Fibroblast of lung (primary cell): Measurements from ENCODE around the gene TUBB1. TPM values are rescaled to one million over a fixed set of nuclear protein-coding genes. Genes with fewer than 3 reads are reported as not detected.

Experiments
- DNase-seq, 2 donors: peaks; one replicate each; pipeline versions ENCODE4 v3.0.0 to v3.0.0-alpha.2; 2010; ENCODE audit warnings: low read depth in 2 of 2
- H2AFZ ChIP-seq: 2 replicates; pipeline ENCODE4 v1.5.1; 2012; ENCODE audit warnings: low read length, control low read depth, inconsistent platforms
- H3K27ac ChIP-seq: 2 replicates; pipeline ENCODE4 v1.5.1; 2011; ENCODE audit warnings: low read length, control low read depth; ENCODE audit not compliant: insufficient read depth
- H3K27me3 ChIP-seq: 2 replicates; pipeline ENCODE4 v1.5.1; 2011; ENCODE audit warnings: mild to moderate bottlenecking, low read length; ENCODE audit not compliant: control insufficient read depth, insufficient read depth
- H3K36me3 ChIP-seq: 2 replicates; pipeline ENCODE4 v1.5.1; 2011; ENCODE audit warnings: low read length; ENCODE audit not compliant: control insufficient read depth, insufficient read depth
- H3K4me1 ChIP-seq: 2 replicates; pipeline ENCODE4 v1.5.1; 2011; ENCODE audit warnings: low read length; ENCODE audit not compliant: control insufficient read depth, insufficient read depth; ENCODE audit errors: extremely low read depth
- H3K4me2 ChIP-seq: 2 replicates; pipeline ENCODE4 v1.5.1; 2011; ENCODE audit warnings: low read length, control low read depth; ENCODE audit not compliant: insufficient read depth; ENCODE audit errors: extremely low read depth
- H3K4me3 ChIP-seq, 4 experiments: fragments of 200-600 bp in 1 of 4; sonication (generic) in 1 of 4; replicated peaks in 1 of 4; 2 replicates each; pipeline ENCODE4 v1.5.1; 2011 to 2016; ENCODE audit warnings: low read length in 4 of 4, low read depth in 3 of 4, mild to moderate bottlenecking in 3 of 4, control low read depth in 2 of 4, inconsistent platforms in 1 of 4, mixed read lengths in 1 of 4; ENCODE audit not compliant: insufficient read depth in 1 of 4; ENCODE audit errors: control extremely low read depth in 1 of 4
- H3K79me2 ChIP-seq: 2 replicates; pipeline ENCODE4 v1.5.1; 2012; ENCODE audit warnings: mild to moderate bottlenecking, low read length, inconsistent platforms; ENCODE audit not compliant: control insufficient read depth, insufficient read depth
- H3K9ac ChIP-seq: 2 replicates; pipeline ENCODE4 v1.5.1; 2011; ENCODE audit warnings: mild to moderate bottlenecking, low read length, control low read depth; ENCODE audit not compliant: insufficient read depth
- H3K9me3 ChIP-seq: 2 replicates; pipeline ENCODE4 v1.5.1; 2012; ENCODE audit warnings: low read depth, low read length; ENCODE audit not compliant: control insufficient read depth, insufficient read depth
- H4K20me1 ChIP-seq: 2 replicates; pipeline ENCODE4 v1.5.1; 2011; ENCODE audit warnings: low read length; ENCODE audit not compliant: control insufficient read depth, insufficient read depth; ENCODE audit errors: extremely low read depth
- CTCF ChIP-seq, 2 donors: IDR thresholded peaks in 1 of 2; conservative IDR thresholded peaks in 1 of 2; 1 replicate in 1 of 2; 2 replicates in 1 of 2; pipeline ENCODE4 v1.5.1; 2011 to 2012; ENCODE audit warnings: low read length in 2 of 2, control low read depth in 1 of 2, inconsistent platforms in 1 of 2, low read depth in 1 of 2, mild to moderate bottlenecking in 1 of 2
- EZH2 ChIP-seq: IDR thresholded peaks from 2 replicates; pipeline ENCODE4 v1.5.1; 2012; ENCODE audit warnings: low read length, control low read depth, mild to moderate bottlenecking; ENCODE audit errors: missing control alignments
- polyA plus RNA-seq, 2 donors: library from polyadenylated mRNA; depleted of rRNA in 1 of 2; stranded (reverse) in 1 of 2; unstranded in 1 of 2; fragments of >200 nt; gene quantifications; 2 replicates each; pipeline ENCODE4 v1.2.1, GENCODE V29; 2011 to 2012; ENCODE audit warnings: missing spikeins in 1 of 2
- total RNA-seq: library from RNA; depleted of rRNA; stranded (reverse); fragments of >200 nt; gene quantifications from 2 replicates; pipeline ENCODE4 v1.2.1, GENCODE V29; 2014

TUBB1 gene
- total and polyA plus RNA-seq, 2 donors (not counting 1 experiment from before 2014, with no cell fraction given), result under 0.01 TPM; not detected in 1

- H3K4me2 ChIP-seq, result peak overlapping the region; percentile 56
These were observed 44.4 kb downstream of the TUBB1 start for GRCh38 chr20:59063358-59064213.

GRCh38 chr20:59064214-59064722 lies 45.0 kb downstream of the TUBB1 start:
- Histone ChIP-seq H3K4me2 (peak overlapping the region; percentile 51), H3K4me3 (peak overlapping the region in 1 of 4 experiments; percentile 10), H3K27me3 (peaks cover 4% of the 10 kb centered on the region), H3K27ac (no peak overlapping the region), H4K20me1 (no peaks in the 10 kb centered on the region), H3K79me2 (no peaks in the 10 kb centered on the region), H3K9ac (no peak overlapping the region), H3K9me3 (no peaks in the 10 kb centered on the region), H2AFZ (no peak overlapping the region), H3K36me3 (no peaks in the 10 kb centered on the region), H3K4me1 (peaks cover 3% of the 10 kb centered on the region)
- TF ChIP-seq CTCF (conservative IDR thresholded peaks at IDR 0.05 in 1 of 2, IDR thresholded peaks at IDR 0.05 in 1 of 2; ENCODE audit: low read depth in 1 of 2, low read length in 2 of 2), result no peak
- no peak for TF ChIP-seq EZH2
- DNase-seq, result no peak

More at GRCh38 chr20:59063358-59064213, 44.4 kb downstream of the TUBB1 start:
- Histone ChIP-seq H4K20me1 (no peaks in the 10 kb centered on the region), H3K79me2 (no peaks in the 10 kb centered on the region), H3K36me3 (no peaks in the 10 kb centered on the region), H3K9me3 (no peaks in the 10 kb centered on the region), H3K9ac (no peak overlapping the region), H3K4me3 (peak overlapping the region in 1 of 4 experiments; percentile 35), H3K27ac (no peak overlapping the region), H3K4me1 (peaks cover 3% of the 10 kb centered on the region), H2AFZ (peak overlapping the region; percentile 37), H3K27me3 (peaks cover 4% of the 10 kb centered on the region)
- TF ChIP-seq CTCF (conservative IDR thresholded peaks at IDR 0.05 in 1 of 2, IDR thresholded peaks at IDR 0.05 in 1 of 2; ENCODE audit: low read depth in 1 of 2, low read length in 2 of 2) (no peak), EZH2 (no peak)
- peak; percentile 75 to 92 for DNase-seq

GRCh38 chr20:59068534-59068933 lies 49.3 kb downstream of the TUBB1 start:
- H3K4me3 ChIP-seq, result no peak overlapping the region
- H3K79me2 ChIP-seq, result no peaks in the 10 kb centered on the region
- no peak for DNase-seq
- no peak overlapping the region for H3K4me2 ChIP-seq
- no peak overlapping the region for H3K27ac ChIP-seq
- peaks cover 4% of the 10 kb centered on the region for H3K27me3 ChIP-seq
- H3K36me3 ChIP-seq, result no peaks in the 10 kb centered on the region
- H3K9me3 ChIP-seq, result no peaks in the 10 kb centered on the region
- TF ChIP-seq CTCF (conservative IDR thresholded peaks at IDR 0.05 in 1 of 2, IDR thresholded peaks at IDR 0.05 in 1 of 2; ENCODE audit: low read depth in 1 of 2, low read length in 2 of 2) (no peak), EZH2 (no peak)
- peaks cover 3% of the 10 kb centered on the region for H3K4me1 ChIP-seq
- H3K9ac ChIP-seq, result no peak overlapping the region
- H4K20me1 ChIP-seq, result no peaks in the 10 kb centered on the region
- H2AFZ ChIP-seq, result no peak overlapping the region
